ENCODE data around the gene SPRTN. TPM values are rescaled to one million over a fixed set of nuclear protein-coding genes. Genes with fewer than 3 reads are reported as not detected.

SPRTN gene
- total RNA-seq, 1 experiment from 2014 or later = 14.9 TPM

DNA sequence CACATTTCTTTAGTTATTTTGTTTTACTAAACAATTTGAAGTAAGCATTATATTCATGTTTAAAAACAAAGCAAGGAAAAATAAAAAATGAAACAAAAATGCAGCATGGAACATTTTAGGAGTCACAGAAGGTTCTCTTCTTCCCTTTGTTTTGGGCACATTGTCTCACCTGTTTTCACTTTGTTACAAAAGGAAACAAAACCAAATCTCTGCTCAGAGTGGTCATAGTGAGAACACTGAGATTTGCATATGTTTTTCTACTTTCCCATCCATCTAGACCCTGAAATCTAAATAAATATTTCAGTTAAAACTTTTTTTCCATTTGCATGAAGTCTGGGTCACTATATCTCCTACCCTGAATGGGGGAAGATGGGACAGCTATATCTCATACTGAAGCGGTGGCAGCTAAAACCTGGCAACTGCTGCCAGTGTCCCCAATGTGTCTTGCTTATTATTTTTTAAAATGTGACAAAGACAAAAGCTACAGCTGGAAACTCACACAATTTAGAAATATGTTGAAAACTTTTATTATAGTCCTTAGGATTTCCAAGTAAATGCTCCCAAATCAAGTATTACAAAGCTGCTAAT is 3.9 kb upstream of the SPRTN start (continued):
- TF ChIP-seq, protein P1, sequence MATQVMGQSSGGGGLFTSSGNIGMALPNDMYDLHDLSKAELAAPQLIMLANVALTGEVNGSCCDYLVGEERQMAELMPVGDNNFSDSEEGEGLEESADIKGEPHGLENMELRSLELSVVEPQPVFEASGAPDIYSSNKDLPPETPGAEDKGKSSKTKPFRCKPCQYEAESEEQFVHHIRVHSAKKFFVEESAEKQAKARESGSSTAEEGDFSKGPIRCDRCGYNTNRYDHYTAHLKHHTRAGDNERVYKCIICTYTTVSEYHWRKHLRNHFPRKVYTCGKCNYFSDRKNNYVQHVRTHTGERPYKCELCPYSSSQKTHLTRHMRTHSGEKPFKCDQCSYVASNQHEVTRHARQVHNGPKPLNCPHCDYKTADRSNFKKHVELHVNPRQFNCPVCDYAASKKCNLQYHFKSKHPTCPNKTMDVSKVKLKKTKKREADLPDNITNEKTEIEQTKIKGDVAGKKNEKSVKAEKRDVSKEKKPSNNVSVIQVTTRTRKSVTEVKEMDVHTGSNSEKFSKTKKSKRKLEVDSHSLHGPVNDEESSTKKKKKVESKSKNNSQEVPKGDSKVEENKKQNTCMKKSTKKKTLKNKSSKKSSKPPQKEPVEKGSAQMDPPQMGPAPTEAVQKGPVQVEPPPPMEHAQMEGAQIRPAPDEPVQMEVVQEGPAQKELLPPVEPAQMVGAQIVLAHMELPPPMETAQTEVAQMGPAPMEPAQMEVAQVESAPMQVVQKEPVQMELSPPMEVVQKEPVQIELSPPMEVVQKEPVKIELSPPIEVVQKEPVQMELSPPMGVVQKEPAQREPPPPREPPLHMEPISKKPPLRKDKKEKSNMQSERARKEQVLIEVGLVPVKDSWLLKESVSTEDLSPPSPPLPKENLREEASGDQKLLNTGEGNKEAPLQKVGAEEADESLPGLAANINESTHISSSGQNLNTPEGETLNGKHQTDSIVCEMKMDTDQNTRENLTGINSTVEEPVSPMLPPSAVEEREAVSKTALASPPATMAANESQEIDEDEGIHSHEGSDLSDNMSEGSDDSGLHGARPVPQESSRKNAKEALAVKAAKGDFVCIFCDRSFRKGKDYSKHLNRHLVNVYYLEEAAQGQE (IDR thresholded peaks at IDR 0.05; ENCODE audit: low read depth) = no peak
- TF ChIP-seq JUND (IDR thresholded peaks at IDR 0.05) = no peak

DNA sequence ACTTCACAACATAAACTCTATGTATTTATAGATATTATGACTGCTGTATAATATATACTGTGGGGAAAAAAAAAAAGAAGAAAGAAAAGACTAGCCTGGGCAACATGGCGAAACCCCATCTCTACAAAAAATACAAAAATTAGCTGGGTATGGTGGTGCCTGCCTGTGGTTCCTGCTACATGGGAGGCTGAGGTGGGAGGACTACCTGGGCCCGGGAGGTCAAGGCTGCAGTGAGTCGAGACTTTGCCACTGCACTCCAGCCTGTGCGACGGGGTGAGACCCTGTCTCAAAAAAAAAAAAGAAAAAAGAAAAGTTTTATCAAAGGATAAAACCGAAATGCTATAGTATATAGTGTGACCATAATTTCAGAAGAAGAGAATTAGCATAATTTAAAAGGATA is 3.1 kb upstream of the SPRTN start:
- ATAC-seq (no peak), DNase-seq (ENCODE audit: low read depth, low spot score) (no peak)
- Histone ChIP-seq H3K4me1 (ENCODE audit: control insufficient read depth in 1 of 2, insufficient read depth in 2 of 2, low read length in 2 of 2) (peaks cover 14 to 28% of the 10 kb centered on the region in 2 experiments; a peak in 3 of 4 replicates), H3K9ac (ENCODE audit: low read length) (no peak overlapping the region), H2AFZ (ENCODE audit: low read depth, low read length, poor library complexity, severe bottlenecking) (no peak overlapping the region), H3K79me2 (ENCODE audit: insufficient read depth, low read length) (peaks cover 67% of the 10 kb centered on the region), H3K27ac (ENCODE audit: low read depth, low read length) (no peak overlapping the region), H3K9me3 (ENCODE audit: control insufficient read depth in 1 of 2, insufficient read depth in 1 of 2, low read depth in 1 of 2, low read length in 2 of 2) (no peaks in the 10 kb centered on the region), H3K36me3 (ENCODE audit: control insufficient read depth in 1 of 2, insufficient read depth in 2 of 2, low read length in 2 of 2) (peaks cover 0 to 6% of the 10 kb centered on the region in 2 experiments; a peak in 2 of 4 replicates), H3K4me3 (replicated peaks in 1 of 2; ENCODE audit: low read depth in 1 of 2, low read length in 2 of 2) (no peak overlapping the region), H3K27me3 (ENCODE audit: insufficient read depth, low read length) (no peaks in the 10 kb centered on the region), H3K9me2 (ENCODE audit: insufficient read depth) (no peaks in the 10 kb centered on the region), H4K20me1 (ENCODE audit: insufficient read depth) (no peaks in the 10 kb centered on the region), H3K4me2 (ENCODE audit: low read length) (no peak overlapping the region)
- intact Hi-C loops (cut with micrococcal nuclease) = no loop called here
- POLR2A ChIA-PET = no interaction called here
- TF ChIP-seq ELF1 (IDR thresholded peaks at IDR 0.05; ENCODE audit: borderline replicate concordance, low read depth) (no peak), RAD21 (IDR thresholded peaks at IDR 0.05; ENCODE audit: low read depth) (no peak), EZH2phosphoT487 (IDR thresholded peaks at IDR 0.05; ENCODE audit: borderline replicate concordance) (no peak), ZFX (IDR thresholded peaks at IDR 0.05) (no peak), POLR2AphosphoS5 (IDR thresholded peaks at IDR 0.05; ENCODE audit: low read depth, low read length) (no peak), EZH2 (IDR thresholded peaks at IDR 0.05) (no peak), SP1 (IDR thresholded peaks at IDR 0.05; ENCODE audit: low read depth) (no peak), TCF7L2 (IDR thresholded peaks at IDR 0.05; ENCODE audit: borderline replicate concordance, extremely low read depth, insufficient read depth, insufficient read length) (no peak), JUND (IDR thresholded peaks at IDR 0.05) (no peak), YY1 (IDR thresholded peaks at IDR 0.05; ENCODE audit: extremely low read depth, insufficient replicate concordance, low read depth, low read length) (no peak), FOSL1 (IDR thresholded peaks at IDR 0.05; ENCODE audit: low read depth) (no peak), POLR2A (IDR thresholded peaks at IDR 0.05; ENCODE audit: borderline replicate concordance, extremely low read depth, insufficient read depth, insufficient read length) (no peak), EGR1 (IDR thresholded peaks at IDR 0.05; ENCODE audit: low read depth) (no peak), SIN3A (IDR thresholded peaks at IDR 0.05; ENCODE audit: low read depth) (no peak), ZNF274 (IDR thresholded peaks at IDR 0.05; ENCODE audit: low read depth, low read length) (no peak)
- TF ChIP-seq, protein P2, sequence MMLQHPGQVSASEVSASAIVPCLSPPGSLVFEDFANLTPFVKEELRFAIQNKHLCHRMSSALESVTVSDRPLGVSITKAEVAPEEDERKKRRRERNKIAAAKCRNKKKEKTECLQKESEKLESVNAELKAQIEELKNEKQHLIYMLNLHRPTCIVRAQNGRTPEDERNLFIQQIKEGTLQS (IDR thresholded peaks at IDR 0.05) = no peak
- TF ChIP-seq, protein P3, sequence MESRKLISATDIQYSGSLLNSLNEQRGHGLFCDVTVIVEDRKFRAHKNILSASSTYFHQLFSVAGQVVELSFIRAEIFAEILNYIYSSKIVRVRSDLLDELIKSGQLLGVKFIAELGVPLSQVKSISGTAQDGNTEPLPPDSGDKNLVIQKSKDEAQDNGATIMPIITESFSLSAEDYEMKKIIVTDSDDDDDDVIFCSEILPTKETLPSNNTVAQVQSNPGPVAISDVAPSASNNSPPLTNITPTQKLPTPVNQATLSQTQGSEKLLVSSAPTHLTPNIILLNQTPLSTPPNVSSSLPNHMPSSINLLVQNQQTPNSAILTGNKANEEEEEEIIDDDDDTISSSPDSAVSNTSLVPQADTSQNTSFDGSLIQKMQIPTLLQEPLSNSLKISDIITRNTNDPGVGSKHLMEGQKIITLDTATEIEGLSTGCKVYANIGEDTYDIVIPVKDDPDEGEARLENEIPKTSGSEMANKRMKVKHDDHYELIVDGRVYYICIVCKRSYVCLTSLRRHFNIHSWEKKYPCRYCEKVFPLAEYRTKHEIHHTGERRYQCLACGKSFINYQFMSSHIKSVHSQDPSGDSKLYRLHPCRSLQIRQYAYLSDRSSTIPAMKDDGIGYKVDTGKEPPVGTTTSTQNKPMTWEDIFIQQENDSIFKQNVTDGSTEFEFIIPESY (IDR thresholded peaks at IDR 0.05; ENCODE audit: extremely low read depth, insufficient replicate concordance, low read length) = no peak
- TF ChIP-seq, protein P4, sequence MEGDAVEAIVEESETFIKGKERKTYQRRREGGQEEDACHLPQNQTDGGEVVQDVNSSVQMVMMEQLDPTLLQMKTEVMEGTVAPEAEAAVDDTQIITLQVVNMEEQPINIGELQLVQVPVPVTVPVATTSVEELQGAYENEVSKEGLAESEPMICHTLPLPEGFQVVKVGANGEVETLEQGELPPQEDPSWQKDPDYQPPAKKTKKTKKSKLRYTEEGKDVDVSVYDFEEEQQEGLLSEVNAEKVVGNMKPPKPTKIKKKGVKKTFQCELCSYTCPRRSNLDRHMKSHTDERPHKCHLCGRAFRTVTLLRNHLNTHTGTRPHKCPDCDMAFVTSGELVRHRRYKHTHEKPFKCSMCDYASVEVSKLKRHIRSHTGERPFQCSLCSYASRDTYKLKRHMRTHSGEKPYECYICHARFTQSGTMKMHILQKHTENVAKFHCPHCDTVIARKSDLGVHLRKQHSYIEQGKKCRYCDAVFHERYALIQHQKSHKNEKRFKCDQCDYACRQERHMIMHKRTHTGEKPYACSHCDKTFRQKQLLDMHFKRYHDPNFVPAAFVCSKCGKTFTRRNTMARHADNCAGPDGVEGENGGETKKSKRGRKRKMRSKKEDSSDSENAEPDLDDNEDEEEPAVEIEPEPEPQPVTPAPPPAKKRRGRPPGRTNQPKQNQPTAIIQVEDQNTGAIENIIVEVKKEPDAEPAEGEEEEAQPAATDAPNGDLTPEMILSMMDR (IDR thresholded peaks at IDR 0.05 in 2 of 3, conservative IDR thresholded peaks at IDR 0.05 in 1 of 3; ENCODE audit: borderline replicate concordance in 1 of 3, insufficient read depth in 1 of 3, low read depth in 2 of 3, low read length in 2 of 3) = no peak
- BruUV-seq (replicated peaks) = no TSS peak
- RAD21 ChIA-PET (ENCODE audit: low non-redundant PET in 1 of 2, low total read pairs in 2 of 2, uncharacterized antibody in 2 of 2, unreplicated experiment in 2 of 2) = no interaction called here
- CTCF ChIA-PET = no interaction called here
